Pancreas (tissue), 10 donors: ENCODE measurements around the gene EPB42. TPM values are rescaled to one million over a fixed set of nuclear protein-coding genes. Genes with fewer than 3 reads are reported as not detected.

ENCODE experiments used
- ATAC-seq, 4 donors: fragments of 200-7000 bp; cut with Tn5 transposase; one replicate each; pipeline versions ENCODE4 v1.8.0 to v1.9.1; 2020; ENCODE audit warnings: mild to moderate bottlenecking in 4 of 4, moderate library complexity in 4 of 4
- DNase-seq, 6 donors: peaks; one replicate each; pipeline ENCODE4 v3.0.0-alpha.2; 2020
- FAIRE-seq: peaks from 2 replicates; lab custom pipeline; 2012; peaks lifted over from hg19 to GRCh38; lab: Jason Lieb, UNC
- H3K27ac ChIP-seq, 4 donors: fragments of 200-600 bp; sonication (generic); 1 replicate in 3 of 4; 2 replicates in 1 of 4; pipeline versions ENCODE4 v1.5.0 to v1.8.0; 2020
- H3K27me3 ChIP-seq, 4 donors: fragments of 200-600 bp; one replicate each; pipeline ENCODE4 v1.8.0; 2021
- H3K36me3 ChIP-seq, 3 donors: fragments of 200-600 bp; sonication (generic) in 1 of 3; one replicate each; pipeline versions ENCODE4 v1.5.0 to v1.8.0; 2020 to 2021
- H3K4me1 ChIP-seq, 3 donors: fragments of 200-600 bp; one replicate each; pipeline ENCODE4 v1.8.0; 2021
- H3K4me3 ChIP-seq, 4 donors: fragments of 200-600 bp; sonication (generic) in 2 of 4; one replicate each; pipeline versions ENCODE4 v1.5.0 to v1.8.0; 2020 to 2021
- H3K9me3 ChIP-seq, 4 donors: fragments of 200-600 bp; one replicate each; pipeline ENCODE4 v1.8.0; 2021
- whole genome bisulfite sequencing, 2 donors: extraction: QIAGEN DNeasy Blood & Tissue Kit; methylation state at CpG; one replicate each; pipeline ENCODE4 v1.1.7; 2013; 5-methylcytosine and 5-hydroxymethylcytosine counted together
- intact Hi-C, 3 donors: fragments of 100-400 bp; cut with DNase I; formaldehyde crosslinking; loops; one replicate each; pipeline versions ENCODE4 v1.11.1 to v1.14.2; 2022
- polyA plus RNA-seq, 2 donors: library from polyadenylated mRNA; stranded (reverse); fragments of 200-250 nt; gene quantifications; one replicate each; pipeline ENCODE4 v1.2.3, GENCODE V29; 2013
- total RNA-seq, 6 donors: library from RNA; stranded (reverse); fragmentation: NEBNext Ultra II Directional in 4 of 6; extraction: Animal tissue kit (Norgen Biotek cat#: 25700) in 4 of 6; gene quantifications; one replicate each; pipeline versions ENCODE4 v1.2.1 to v1.2.4, GENCODE V29; 2021 to 2023
- TF ChIP-seq, protein P1 (sequence below), 4 donors: fragments of 200-600 bp; sonication (generic) in 3 of 4; IDR thresholded peaks; one replicate each; pipeline versions ENCODE4 v1.5.0 to v1.8.0; 2021; ENCODE audit warnings: antibody characterized with exemption in 4 of 4
- donor health status: healthy with polysubstance abuse.
- donor health status: DM: no; HTN: no; CAD: no; lungs with moderate emphysema.
- donor health status: DM: no; HTN: no; CAD: no.
- donor health status: control.
- donor health status: control.
- donor health status: Bipolar disorder and iron deficiency.
- donor health status: DM: yes; HTN: yes; CAD: no.
- donor health status: DM: no; HTN: no; CAD: no.
- donor health status: DM: no; HTN: no; CAD: no.
- donor health status: DM: yes; HTN: yes; CAD: no.

The EPB42 gene
- total and polyA plus RNA-seq, 8 donors = not detected

GRCh38 chr15:43250785-43251184 lies 30.0 kb upstream of the EPB42 start:
- no peaks in the 10 kb centered on the region for H3K27me3 ChIP-seq
- WGBS, 2 donors = 68 to 81% methylated on average over 2 of the region's 2 CpGs
- DNase-seq (no peak), ATAC-seq (no peak), FAIRE-seq (no peak)
- H3K4me3 ChIP-seq = no peak overlapping the region
- H3K4me1 ChIP-seq = no peaks in the 10 kb centered on the region
- H3K36me3 ChIP-seq = no peaks in the 10 kb centered on the region
- TF ChIP-seq, protein P1, sequence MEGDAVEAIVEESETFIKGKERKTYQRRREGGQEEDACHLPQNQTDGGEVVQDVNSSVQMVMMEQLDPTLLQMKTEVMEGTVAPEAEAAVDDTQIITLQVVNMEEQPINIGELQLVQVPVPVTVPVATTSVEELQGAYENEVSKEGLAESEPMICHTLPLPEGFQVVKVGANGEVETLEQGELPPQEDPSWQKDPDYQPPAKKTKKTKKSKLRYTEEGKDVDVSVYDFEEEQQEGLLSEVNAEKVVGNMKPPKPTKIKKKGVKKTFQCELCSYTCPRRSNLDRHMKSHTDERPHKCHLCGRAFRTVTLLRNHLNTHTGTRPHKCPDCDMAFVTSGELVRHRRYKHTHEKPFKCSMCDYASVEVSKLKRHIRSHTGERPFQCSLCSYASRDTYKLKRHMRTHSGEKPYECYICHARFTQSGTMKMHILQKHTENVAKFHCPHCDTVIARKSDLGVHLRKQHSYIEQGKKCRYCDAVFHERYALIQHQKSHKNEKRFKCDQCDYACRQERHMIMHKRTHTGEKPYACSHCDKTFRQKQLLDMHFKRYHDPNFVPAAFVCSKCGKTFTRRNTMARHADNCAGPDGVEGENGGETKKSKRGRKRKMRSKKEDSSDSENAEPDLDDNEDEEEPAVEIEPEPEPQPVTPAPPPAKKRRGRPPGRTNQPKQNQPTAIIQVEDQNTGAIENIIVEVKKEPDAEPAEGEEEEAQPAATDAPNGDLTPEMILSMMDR (IDR thresholded peaks at IDR 0.05) = no peak
- H3K9me3 ChIP-seq = no peaks in the 10 kb centered on the region
- intact Hi-C loops = no loop called here
- no peak overlapping the region for H3K27ac ChIP-seq

- ATAC-seq (no peak), FAIRE-seq (no peak), DNase-seq (no peak)
- H3K9me3 ChIP-seq = no peaks in the 10 kb centered on the region
- WGBS, 2 donors = 54 to 70% methylated on average over 5 of the region's 5 CpGs
- no peaks in the 10 kb centered on the region for H3K36me3 ChIP-seq
- no peaks in the 10 kb centered on the region for H3K4me1 ChIP-seq
- H3K27ac ChIP-seq = no peak overlapping the region
- intact Hi-C loops = no loop called here
- no peaks in the 10 kb centered on the region for H3K27me3 ChIP-seq
- no peak overlapping the region for H3K4me3 ChIP-seq
- TF ChIP-seq, protein P1 (IDR thresholded peaks at IDR 0.05) = no peak
Measured at GRCh38 chr15:43249699-43250203, 28.9 kb upstream of the EPB42 start.

GRCh38 chr15:43249236-43249635 lies 28.4 kb upstream of the EPB42 start:
- ATAC-seq = no peak
- intact Hi-C loops = no loop called here

GRCh38 chr15:43246261-43246774 lies 25.5 kb upstream of the EPB42 start:
- H3K4me3 ChIP-seq = no peak overlapping the region
- H3K9me3 ChIP-seq = no peaks in the 10 kb centered on the region
- FAIRE-seq (no peak), DNase-seq (no peak), ATAC-seq (no peak)
- no peaks in the 10 kb centered on the region for H3K4me1 ChIP-seq
- intact Hi-C loops = no loop called here
- WGBS, 2 donors = 62 to 63% methylated on average over 6 of the region's 6 CpGs
- no peaks in the 10 kb centered on the region for H3K27me3 ChIP-seq
- H3K27ac ChIP-seq = no peak overlapping the region
- TF ChIP-seq, protein P1 (IDR thresholded peaks at IDR 0.05) = no peak
- H3K36me3 ChIP-seq = no peaks in the 10 kb centered on the region

More at GRCh38 chr15:43249236-43249635, 28.4 kb upstream of the EPB42 start:
- Histone ChIP-seq H3K27me3 (no peaks in the 10 kb centered on the region), H3K36me3 (no peaks in the 10 kb centered on the region), H3K4me1 (no peaks in the 10 kb centered on the region), H3K4me3 (no peak overlapping the region), H3K27ac (no peak overlapping the region), H3K9me3 (no peaks in the 10 kb centered on the region)
- TF ChIP-seq, protein P1 (IDR thresholded peaks at IDR 0.05) = no peak
- no peak for FAIRE-seq
- no peak for DNase-seq
- whole genome bisulfite sequencing, 2 donors = 68% methylated on average over 2 of the region's 2 CpGs

GRCh38 chr15:43244092-43244491 lies 23.3 kb upstream of the EPB42 start:
- ATAC-seq (no peak), FAIRE-seq (no peak), DNase-seq (no peak)
- Histone ChIP-seq H3K9me3 (no peaks in the 10 kb centered on the region), H3K36me3 (no peaks in the 10 kb centered on the region), H3K27me3 (no peaks in the 10 kb centered on the region), H3K27ac (no peak overlapping the region), H3K4me3 (no peak overlapping the region), H3K4me1 (no peaks in the 10 kb centered on the region)
- TF ChIP-seq, protein P1 (IDR thresholded peaks at IDR 0.05) = no peak
- WGBS, 2 donors = 74 to 81% methylated on average over 4 of the region's 4 CpGs
- intact Hi-C loops = no loop called here
